Head of caudate nucleus (tissue), 42 donors: Measurements from ENCODE around the gene FZD7.

Experiments
- DNase-seq, 42 donors: peaks; one replicate each; pipeline versions ENCODE4 v3.0.0 to v3.0.0-alpha.2; 2020 to 2021; ENCODE audit warnings: mixed read lengths in 7 of 42
- intact Hi-C: fragments of 100-400 bp; cut with DNase I; formaldehyde crosslinking; loops from one replicate; pipeline ENCODE4 v1.15.0; 2022

Gene FZD7

DNA sequence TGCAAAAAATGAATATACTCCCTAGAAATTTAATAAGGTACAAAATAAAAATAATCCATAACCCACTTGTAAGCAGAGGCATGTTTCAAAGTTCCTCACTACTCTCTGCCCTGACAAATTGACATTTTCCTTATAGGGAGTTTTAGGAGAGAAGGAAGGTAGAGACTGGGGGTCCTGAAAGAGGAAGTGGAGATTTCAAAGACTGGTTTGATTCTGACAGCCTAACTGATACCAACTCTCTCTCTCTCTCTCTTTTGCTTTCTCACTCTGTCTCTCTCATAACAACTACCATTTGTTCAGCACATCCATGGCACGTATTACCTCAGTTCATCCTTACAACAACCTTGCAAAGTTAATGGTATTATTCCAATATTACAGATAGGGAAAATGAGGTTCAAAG is 18.6 kb downstream of the FZD7 start:
- intact Hi-C loops: no loop called here
- no peak for DNase-seq

DNA sequence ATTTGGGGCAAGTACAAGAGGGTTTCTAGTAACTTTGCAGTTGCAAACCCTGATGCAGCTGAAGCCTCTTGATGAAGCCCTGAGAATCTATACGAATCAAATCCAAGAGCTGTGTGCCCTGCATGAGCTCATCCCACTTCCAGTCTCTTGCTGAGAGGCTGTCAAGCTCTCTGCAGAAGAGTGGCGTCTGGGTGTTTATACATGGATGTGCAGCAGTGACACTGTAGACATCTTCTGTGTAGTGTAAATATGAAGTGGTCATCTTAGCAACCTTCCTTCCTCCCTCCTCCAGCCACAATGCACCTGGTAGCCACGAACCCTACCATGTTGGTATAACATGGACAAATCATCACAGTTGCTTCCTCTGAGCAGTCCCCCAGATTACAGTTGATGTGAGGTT is 21.0 kb downstream of the FZD7 start:
- no peak for DNase-seq
- intact Hi-C loops: no loop called here

GRCh38 chr2:202056611-202057010 is 23.0 kb downstream of the FZD7 start:
- DNase-seq: peak in 5 of 42 donors; percentile 16 to 57 (median 30)

DNA sequence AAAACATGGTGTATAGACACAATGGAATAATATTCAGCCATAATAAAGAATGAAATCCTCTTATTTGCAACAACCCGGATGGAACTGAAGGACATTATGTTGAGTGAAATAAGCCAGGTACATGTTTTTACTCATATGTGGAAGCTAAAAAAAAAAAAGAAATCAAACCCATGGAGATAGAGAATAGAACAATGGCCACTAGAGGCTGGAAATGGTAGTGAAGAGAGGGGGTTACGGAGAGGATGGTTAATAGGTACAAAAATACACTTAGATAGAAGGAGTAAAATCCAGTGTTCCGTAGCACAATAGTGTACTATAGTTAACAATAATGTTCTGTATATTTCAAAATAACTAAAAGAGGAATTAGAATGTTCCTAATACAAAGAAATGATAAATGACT is 26.6 kb downstream of the FZD7 start:
- intact Hi-C loops: no loop called here
- DNase-seq: no peak

More at GRCh38 chr2:202056611-202057010, 23.0 kb downstream of the FZD7 start:
- intact Hi-C loops: no loop called here

- intact Hi-C loops: no loop called here
- no peak for DNase-seq
Observed at GRCh38 chr2:202061695-202062094, 28.0 kb downstream of the FZD7 start.

DNA sequence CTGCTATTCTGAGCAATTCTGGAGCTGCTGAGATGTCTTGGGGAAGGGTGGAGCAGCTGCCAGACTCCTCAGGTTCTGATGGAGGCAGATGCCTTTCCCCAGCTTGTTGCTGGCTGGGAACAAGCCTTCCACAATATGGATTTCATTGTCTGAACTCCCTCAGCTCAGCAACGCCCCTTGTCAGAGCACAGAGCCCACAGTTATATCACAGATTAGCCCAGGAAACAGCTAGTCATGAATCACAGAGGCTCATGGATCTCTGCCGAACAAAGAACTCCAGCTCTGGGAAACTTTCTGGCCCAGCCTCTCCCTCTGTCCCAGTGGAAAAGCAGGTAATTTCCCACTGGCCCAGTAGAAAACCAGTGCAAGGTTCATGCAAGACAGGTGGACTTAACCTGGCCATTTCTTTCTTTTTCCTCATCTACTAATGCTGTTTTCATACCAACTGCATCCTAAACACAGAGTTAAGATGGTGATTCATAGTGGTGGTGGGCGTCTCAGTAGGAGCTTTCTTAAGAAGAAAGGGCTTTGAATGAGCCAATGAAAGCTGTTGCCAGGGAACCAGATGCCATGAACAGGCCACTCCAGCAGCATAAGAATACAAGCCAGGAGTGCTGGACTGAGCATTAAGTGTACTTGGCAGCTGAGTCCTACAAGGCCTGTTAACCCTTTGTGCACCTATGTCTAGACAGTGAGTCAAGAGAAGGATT is 30.7 kb downstream of the FZD7 start:
- intact Hi-C loops: no loop called here
- peak in 34 of 42 donors; percentile 8 to 80 (median 40) for DNase-seq

DNA sequence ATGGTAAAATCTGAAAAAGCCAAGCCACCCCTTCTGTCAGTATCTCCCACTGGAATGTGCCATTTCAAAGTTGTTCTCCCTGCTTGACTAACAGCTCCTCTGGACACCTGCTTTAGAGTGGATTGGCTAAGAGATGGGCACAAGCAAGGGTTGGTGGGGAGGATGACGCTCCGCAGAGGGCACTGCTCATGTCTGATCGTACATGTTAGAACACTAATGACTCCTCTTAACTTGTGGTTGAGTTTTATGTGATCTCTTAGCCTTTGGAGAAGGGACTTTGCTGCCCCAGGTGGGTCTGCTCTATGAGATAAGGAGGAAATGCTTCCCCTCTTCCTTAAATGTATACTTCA is 31.2 kb downstream of the FZD7 start:
- intact Hi-C loops: no loop called here
- DNase-seq: no peak

DNA sequence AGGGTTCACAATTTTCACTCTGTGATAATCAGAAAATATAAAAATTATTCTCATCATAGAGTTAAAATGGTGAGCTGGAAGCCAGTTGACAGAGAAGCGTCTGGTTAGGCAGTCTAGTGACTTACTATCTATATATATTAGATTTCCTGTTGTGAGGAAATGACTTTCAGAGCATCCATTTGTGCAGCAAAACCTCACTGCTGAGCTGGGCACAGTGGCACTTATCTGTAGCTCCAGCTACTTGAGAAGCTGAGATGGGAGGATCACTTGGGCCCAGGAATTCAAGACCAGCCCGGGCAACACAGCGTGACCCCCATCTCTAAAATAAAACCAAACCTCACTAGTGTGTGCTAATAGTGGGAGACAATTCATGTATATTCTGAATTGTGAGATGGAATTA is 32.2 kb downstream of the FZD7 start:
- DNase-seq: no peak
- intact Hi-C loops: no loop called here

GRCh38 chr2:202066875-202067274 is 33.2 kb downstream of the FZD7 start:
- DNase-seq: no peak
- intact Hi-C loops: no loop called here

GRCh38 chr2:202067589-202067988 is 33.9 kb downstream of the FZD7 start:
- no peak for DNase-seq
- intact Hi-C loops: no loop called here

- no peak for DNase-seq
- intact Hi-C loops: no loop called here
Observed at GRCh38 chr2:202069170-202070067, 35.8 kb downstream of the FZD7 start.

DNA sequence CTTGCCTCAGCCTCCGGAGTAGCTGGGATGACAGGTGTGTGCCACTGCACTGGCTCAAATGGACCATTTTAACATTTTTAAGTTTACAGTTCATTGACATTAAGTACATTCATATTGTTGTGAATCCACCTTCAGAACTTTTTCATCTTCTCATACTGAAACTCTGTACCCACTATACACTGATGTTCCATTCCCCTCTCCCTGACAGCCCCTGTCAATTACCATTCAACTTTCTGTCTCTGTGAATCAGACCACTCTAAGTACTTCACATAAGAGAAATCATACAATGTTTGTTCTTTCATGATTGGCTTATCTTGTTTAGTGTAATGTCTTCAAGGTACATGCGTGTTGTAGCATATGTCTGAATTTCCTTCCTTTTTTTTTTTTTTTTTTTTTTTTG is 37.5 kb downstream of the FZD7 start:
- DNase-seq: no peak
- intact Hi-C loops: no loop called here

GRCh38 chr2:202072226-202072625 is 38.6 kb downstream of the FZD7 start:
- intact Hi-C loops: no loop called here
- DNase-seq: no peak

DNA sequence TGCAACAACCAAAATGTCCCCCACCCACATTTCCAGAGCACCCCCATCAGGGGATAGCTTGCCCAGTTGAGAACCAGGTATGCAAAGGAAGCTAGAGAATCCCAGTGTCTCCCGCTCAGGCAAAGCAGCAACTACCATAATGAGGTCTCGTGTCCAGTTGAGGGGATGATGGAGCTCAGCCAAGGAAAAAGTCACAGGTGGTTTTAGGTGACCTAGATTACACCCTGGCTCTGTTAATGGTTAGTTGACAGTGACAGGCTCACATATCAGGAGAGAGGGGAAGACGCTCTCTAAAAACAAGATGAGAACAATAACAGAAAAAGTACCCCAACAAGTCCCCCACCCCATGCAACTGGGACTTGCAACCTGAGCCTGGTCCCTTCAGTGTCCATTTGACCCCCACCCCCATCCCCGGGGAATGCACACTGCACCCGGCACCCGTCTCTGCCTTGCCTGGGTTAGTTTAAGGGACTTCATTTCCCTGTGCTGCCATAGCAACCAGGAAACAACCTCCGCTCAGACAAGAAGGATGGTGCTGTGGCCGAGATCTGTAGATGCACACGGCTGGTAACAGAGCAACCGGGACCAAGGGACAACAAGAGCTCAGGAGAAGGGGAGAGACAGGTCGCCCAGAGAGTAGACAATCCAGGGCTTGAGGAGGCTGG is 39.2 kb downstream of the FZD7 start, which contains the start of gene KIAA2012:
TSS of gene KIAA2012 (plus strand) at position 519 of the 665 bp plus-strand sequence. CDS start 373 bp downstream, outside the sequence.
- DNase-seq: peak in 21 of 42 donors; percentile 4 to 69 (median 22)
- intact Hi-C loops: no loop called here

DNA sequence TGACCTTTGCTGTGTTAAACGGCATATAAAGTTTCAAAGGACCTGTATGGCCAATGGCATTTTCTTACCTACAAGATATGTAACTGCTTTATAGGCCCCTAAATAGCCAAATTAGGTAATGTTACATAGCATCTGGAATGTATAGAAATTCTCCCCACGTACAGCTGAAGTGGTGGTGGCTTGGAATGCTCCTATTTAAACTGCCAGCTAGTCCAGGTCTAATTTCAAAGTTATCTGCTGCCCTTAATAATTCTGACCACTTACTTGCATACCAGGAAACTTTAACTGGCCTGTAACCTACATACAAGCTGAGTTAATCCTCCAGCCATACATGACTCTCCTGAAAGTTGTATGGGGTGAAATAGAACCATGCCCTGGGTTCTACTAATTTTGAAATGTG is 40.7 kb downstream of the FZD7 start:
- intact Hi-C loops: no loop called here
- no peak for DNase-seq

GRCh38 chr2:202079310-202079709 is 45.7 kb downstream of the FZD7 start:
- no peak for DNase-seq
- intact Hi-C loops: no loop called here

DNA sequence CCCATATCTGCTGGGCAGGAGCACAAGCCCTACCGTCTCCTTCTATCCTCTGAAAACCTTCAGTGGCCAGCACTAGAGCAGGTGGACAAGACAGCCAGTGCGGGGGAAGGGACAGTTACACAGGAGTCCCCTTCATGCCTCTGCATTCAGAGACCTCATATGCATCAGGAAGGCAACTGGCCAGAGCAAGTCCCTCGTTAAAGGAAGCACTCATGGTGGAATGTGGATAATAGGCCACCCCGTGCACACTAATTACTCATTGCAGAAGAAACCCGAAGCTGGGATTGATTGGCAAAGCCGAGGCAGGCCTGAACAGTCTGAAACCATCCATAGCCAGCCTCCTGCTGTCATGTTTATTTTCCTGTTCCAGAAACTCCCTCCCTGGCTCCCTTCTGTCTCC is 50.6 kb downstream of the FZD7 start:
- intact Hi-C loops: no loop called here
- no peak for DNase-seq
